HepG2 (cell line): ENCODE measurements around the gene DLG2. TPM values are rescaled to one million over a fixed set of nuclear protein-coding genes. Genes with fewer than 3 reads are reported as not detected.
A peak's percentile ranks its signal among the peaks of the same experiment; 100 is the strongest.

ENCODE experiments used
- CHCHD3 ChIP-seq: sonication (generic); formaldehyde crosslinking; IDR thresholded peaks from 2 replicates; pipeline ENCODE4 v1.8.0; 2022; ENCODE audit warnings: mild to moderate bottlenecking, missing genetic modification reagents, moderate library complexity
- FIP1L1 ChIP-seq: fragments of 200-400 bp; formaldehyde crosslinking; IDR thresholded peaks from 2 replicates; pipeline ENCODE4 v1.6.1; 2018; ENCODE audit warnings: low read depth, mild to moderate bottlenecking, low read length, moderate library complexity, borderline replicate concordance; ENCODE audit not compliant: insufficient read depth
- FOXC1 ChIP-seq: sonication (generic); formaldehyde crosslinking; IDR thresholded peaks from 2 replicates; pipeline ENCODE4 v1.8.0; 2022; ENCODE audit warnings: mild to moderate bottlenecking, missing genetic modification reagents, borderline replicate concordance
- GATA4 ChIP-seq: sonication (generic); IDR thresholded peaks from 2 replicates; pipeline ENCODE4 v1.6.1; 2016; ENCODE audit warnings: antibody characterized with exemption, low read depth, borderline replicate concordance
- HDAC1 ChIP-seq: sonication (generic); formaldehyde crosslinking; IDR thresholded peaks from 2 replicates; pipeline ENCODE4 v1.5.1; 2020; ENCODE audit warnings: mild to moderate bottlenecking, missing genetic modification reagents
- IKZF1 ChIP-seq: fragments of 450-650 bp; IDR thresholded peaks from 2 replicates; pipeline ENCODE4 v1.7.1; 2016
- KLF6 ChIP-seq: IDR thresholded peaks from 2 replicates; pipeline ENCODE4 v1.8.0; 2016; ENCODE audit warnings: missing biosample characterization, missing genetic modification reagents
- MIXL1 ChIP-seq: IDR thresholded peaks from 2 replicates; pipeline ENCODE4 v1.6.1; 2016
- NONO ChIP-seq, 2 experiments: fragments of 450-650 bp in 1 of 2; sonication (generic) in 1 of 2; formaldehyde crosslinking in 1 of 2; IDR thresholded peaks in 1 of 2; conservative IDR thresholded peaks in 1 of 2; 2 replicates each; pipeline versions ENCODE4 v1.6.1 to v1.8.0; 2017 to 2022; ENCODE audit warnings: mild to moderate bottlenecking in 1 of 2, missing genetic modification reagents in 1 of 2, moderate library complexity in 1 of 2
- RFX3 ChIP-seq: IDR thresholded peaks from 2 replicates; pipeline ENCODE4 v1.6.1; 2016; ENCODE audit warnings: missing biosample characterization, missing genetic modification reagents
- RFX5 ChIP-seq: IDR thresholded peaks from 2 replicates; pipeline ENCODE4 v1.6.1; 2011; ENCODE audit warnings: low read depth, low read length, improper control_type of control experiment
- SOX5 ChIP-seq: IDR thresholded peaks from 2 replicates; pipeline ENCODE4 v1.6.1; 2016; ENCODE audit warnings: borderline replicate concordance
- TAF1 ChIP-seq: sonication (generic); formaldehyde crosslinking; IDR thresholded peaks from 2 replicates; pipeline ENCODE4 v1.4.0; 2020; ENCODE audit warnings: missing genetic modification reagents
- THAP11 ChIP-seq: IDR thresholded peaks from 2 replicates; pipeline ENCODE4 v1.6.1; 2016; ENCODE audit warnings: missing biosample characterization, missing genetic modification reagents
- ZNF138 ChIP-seq: sonication (generic); formaldehyde crosslinking; IDR thresholded peaks from 2 replicates; pipeline ENCODE4 v1.5.0; 2020; ENCODE audit warnings: mild to moderate bottlenecking, low read depth, missing genetic modification reagents
- ZNF468 ChIP-seq: sonication (generic); formaldehyde crosslinking; IDR thresholded peaks from 2 replicates; pipeline ENCODE4 v1.8.0; 2022; ENCODE audit warnings: mild to moderate bottlenecking, moderate library complexity, missing genetic modification reagents
- ZNF546 ChIP-seq: sonication (generic); formaldehyde crosslinking; conservative IDR thresholded peaks from 2 replicates; pipeline ENCODE4 v1.8.1; 2023; ENCODE audit warnings: mild to moderate bottlenecking, missing genetic modification reagents
- ZNF557 ChIP-seq: sonication (generic); formaldehyde crosslinking; IDR thresholded peaks from 2 replicates; pipeline ENCODE4 v1.4.0; 2020; ENCODE audit warnings: missing genetic modification reagents
- ZNF589 ChIP-seq: sonication (generic); formaldehyde crosslinking; conservative IDR thresholded peaks from 2 replicates; pipeline ENCODE4 v1.8.0; 2022; ENCODE audit warnings: mild to moderate bottlenecking, moderate library complexity, missing genetic modification reagents
- ZNF607 ChIP-seq: sonication (generic); formaldehyde crosslinking; IDR thresholded peaks from 2 replicates; pipeline ENCODE4 v1.5.1; 2020; ENCODE audit warnings: missing genetic modification reagents, mild to moderate bottlenecking, borderline replicate concordance
- ZNF609 ChIP-seq: sonication (generic); formaldehyde crosslinking; IDR thresholded peaks from 2 replicates; pipeline ENCODE4 v1.4.0; 2020; ENCODE audit warnings: mild to moderate bottlenecking, missing genetic modification reagents, borderline replicate concordance
- ZNF691 ChIP-seq: sonication (generic); formaldehyde crosslinking; IDR thresholded peaks from 2 replicates; pipeline ENCODE4 v1.4.0; 2020; ENCODE audit warnings: missing genetic modification reagents, low read depth, mild to moderate bottlenecking, borderline replicate concordance
- ZNF800 ChIP-seq: sonication (generic); formaldehyde crosslinking; IDR thresholded peaks from 2 replicates; pipeline ENCODE4 v1.4.0; 2020; ENCODE audit warnings: missing genetic modification reagents
- polyA plus RNA-seq, 8 experiments: library from polyadenylated mRNA; depleted of rRNA in 3 of 8; stranded (reverse) in 7 of 8; unstranded in 1 of 8; fragments of >200 nt; fragmentation: Illumina TruSeq in 4 of 8; extraction: Trizol in 4 of 8; gene quantifications; 2 replicates each; pipeline versions ENCODE4 v1.2.1 to v1.2.3, GENCODE V29; 2011 to 2016; ENCODE audit warnings: low read depth in 4 of 8, missing spikeins in 1 of 8, mixed read lengths in 1 of 8; ENCODE audit not compliant: insufficient read depth in 1 of 8
- total RNA-seq, 5 experiments: library from RNA; depleted of rRNA; stranded (reverse); fragments of >200 nt; fragmentation: Illumina TruSeq; extraction: Trizol; gene quantifications; 2 replicates each; pipeline ENCODE4 v1.2.3, GENCODE V29; 2016; ENCODE audit warnings: low read depth in 1 of 5
- TF ChIP-seq, protein P1 (sequence below): sonication (generic); formaldehyde crosslinking; IDR thresholded peaks from 2 replicates; pipeline ENCODE4 v1.4.0; 2020; ENCODE audit warnings: missing genetic modification reagents

Gene DLG2
- total and polyA plus RNA-seq, 2 of the 13 experiments (the other 11 are each of a cell fraction or from before 2014, with no cell fraction given): 0.46 to 1.0 TPM

DNA sequence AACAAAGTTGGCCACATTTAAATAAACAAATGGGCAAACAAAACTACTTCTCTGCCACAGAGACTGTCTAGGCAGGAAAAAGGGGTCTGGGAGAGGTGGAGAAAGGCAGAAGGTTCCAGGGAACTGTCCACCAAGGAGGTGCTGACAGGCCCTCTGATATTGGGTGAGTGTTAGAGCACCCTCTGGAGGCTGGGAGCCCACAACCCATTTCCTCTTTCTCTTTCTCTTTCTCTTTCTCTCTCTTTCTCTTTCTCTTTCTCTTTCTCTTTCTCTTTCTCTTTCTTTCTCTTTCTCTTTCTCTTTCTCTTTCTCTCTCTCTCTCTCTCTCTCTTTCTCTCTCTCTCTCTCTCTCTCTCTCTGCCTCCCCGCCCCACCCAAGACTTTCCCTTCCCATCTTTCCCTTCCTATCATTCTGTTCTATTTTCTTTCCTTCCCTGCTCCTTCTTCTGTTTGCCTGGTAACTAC, 912.8 kb downstream of the DLG2 start (continued):
- TF ChIP-seq ZNF546: no peak
- TF ChIP-seq HDAC1 (CRISPR knock-in tag): no peak
- TF ChIP-seq SOX5: no peak
- TF ChIP-seq NONO (IDR thresholded peaks at IDR 0.05): no peak
- TF ChIP-seq NONO (CRISPR knock-in tag; conservative IDR thresholded peaks at IDR 0.05): no peak
- no peak for TF ChIP-seq ZNF800 (CRISPR knock-in tag)
- TF ChIP-seq KLF6: no peak
- TF ChIP-seq ZNF691: no peak
- no peak for TF ChIP-seq GATA4
- TF ChIP-seq TAF1 (CRISPR knock-in tag): no peak
- no peak for TF ChIP-seq FOXC1
- no peak for TF ChIP-seq ZNF589 (CRISPR knock-in tag)
- TF ChIP-seq IKZF1: no peak
- no peak for TF ChIP-seq ZNF607
- TF ChIP-seq ZNF609: no peak
- TF ChIP-seq FIP1L1: no peak
- no peak for TF ChIP-seq RFX3 (CRISPR knock-in tag)
- 0 out of 2 replicates have a peak, but pooled peaks have one; percentile 72 for TF ChIP-seq ZNF557 (CRISPR knock-in tag)
- no peak for TF ChIP-seq CHCHD3
- TF ChIP-seq MIXL1 (CRISPR knock-in tag): peak; percentile 62; the same call in 1 of the 2 replicates
- TF ChIP-seq THAP11 (CRISPR knock-in tag): 0 out of 2 replicates have a peak, but pooled peaks have one; percentile 32
- TF ChIP-seq, protein P1, sequence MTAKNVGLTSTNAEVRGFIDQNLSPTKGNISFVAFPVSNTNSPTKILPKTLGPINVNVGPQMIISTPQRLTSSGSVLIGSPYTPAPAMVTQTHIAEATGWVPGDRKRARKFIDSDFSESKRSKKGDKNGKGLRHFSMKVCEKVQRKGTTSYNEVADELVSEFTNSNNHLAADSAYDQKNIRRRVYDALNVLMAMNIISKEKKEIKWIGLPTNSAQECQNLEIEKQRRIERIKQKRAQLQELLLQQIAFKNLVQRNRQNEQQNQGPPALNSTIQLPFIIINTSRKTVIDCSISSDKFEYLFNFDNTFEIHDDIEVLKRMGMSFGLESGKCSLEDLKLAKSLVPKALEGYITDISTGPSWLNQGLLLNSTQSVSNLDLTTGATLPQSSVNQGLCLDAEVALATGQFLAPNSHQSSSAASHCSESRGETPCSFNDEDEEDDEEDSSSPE: no peak
- TF ChIP-seq RFX5: no peak
- no peak for TF ChIP-seq ZNF138 (CRISPR knock-in tag)
- TF ChIP-seq ZNF468: no peak
